ENCODE results near the gene CNTFR.

Gene CNTFR

GRCh38 chr9:34630402-34631154, 41.1 kb upstream of the CNTFR start:
- Histone ChIP-seq H3K4me3 (ENCODE audit: low read depth, low read length) (no peak overlapping the region), H3K27me3 (ENCODE audit: control insufficient read depth, insufficient read depth, low read length) (no peaks in the 10 kb centered on the region), H3K27ac (no peak overlapping the region), H3K79me2 (no peaks in the 10 kb centered on the region), H3K4me2 (ENCODE audit: low read length) (no peak overlapping the region), H2AFZ (no peak overlapping the region), H3K9me3 (ENCODE audit: control insufficient read depth, low read length) (no peaks in the 10 kb centered on the region), H3K36me3 (ENCODE audit: control insufficient read depth, insufficient read depth, low read length) (no peaks in the 10 kb centered on the region), H3K9ac (no peak overlapping the region), H3K4me1 (peaks cover 3% of the 10 kb centered on the region)
- no peak for TF ChIP-seq CTCF (IDR thresholded peaks at IDR 0.05)

GRCh38 chr9:34629491-34629808, 39.9 kb upstream of the CNTFR start:
- H3K9me3 ChIP-seq (ENCODE audit: control insufficient read depth, low read length) = no peaks in the 10 kb centered on the region
- H3K36me3 ChIP-seq (ENCODE audit: control insufficient read depth, insufficient read depth, low read length) = no peaks in the 10 kb centered on the region
- no peaks in the 10 kb centered on the region for H3K27me3 ChIP-seq (ENCODE audit: control insufficient read depth, insufficient read depth, low read length)
- H3K27ac ChIP-seq = no peak overlapping the region
- no peak overlapping the region for H3K9ac ChIP-seq
- peak overlapping the region; percentile 35 for H3K4me3 ChIP-seq (ENCODE audit: low read depth, low read length)
- peak overlapping the region; percentile 77 for H3K4me2 ChIP-seq (ENCODE audit: low read length)
- H3K79me2 ChIP-seq = no peaks in the 10 kb centered on the region
- no peak overlapping the region for H2AFZ ChIP-seq
- H3K4me1 ChIP-seq = peaks cover 3% of the 10 kb centered on the region
- TF ChIP-seq CTCF (IDR thresholded peaks at IDR 0.05) = no peak

- Histone ChIP-seq H3K4me1 (peaks cover 3% of the 10 kb centered on the region), H3K4me2 (ENCODE audit: low read length) (peak within 1 kb of the TSS; percentile 77), H3K9ac (no peak within 1 kb of the TSS), H3K27ac (no peak within 1 kb of the TSS), H3K9me3 (ENCODE audit: control insufficient read depth, low read length) (no peaks in the 10 kb centered on the region), H3K4me3 (ENCODE audit: low read depth, low read length) (peak within 1 kb of the TSS; percentile 35), H2AFZ (peak within 1 kb of the TSS; percentile 64), H3K27me3 (ENCODE audit: control insufficient read depth, insufficient read depth, low read length) (no peaks in the 10 kb centered on the region), H3K36me3 (ENCODE audit: control insufficient read depth, insufficient read depth, low read length) (no peaks in the 10 kb centered on the region), H3K79me2 (no peaks in the 10 kb centered on the region)
- TF ChIP-seq CTCF (IDR thresholded peaks at IDR 0.05) = no peak
Measured at GRCh38 chr9:34628656-34629490, 39.3 kb upstream of the CNTFR start, which contains the start of gene ARID3C. Gene ARID3C (minus strand): TSS chr9:34629066. CDS start chr9:34628014, 1,052 bp downstream.

- no peaks in the 10 kb centered on the region for H3K79me2 ChIP-seq
- H3K9me3 ChIP-seq (ENCODE audit: control insufficient read depth, low read length) = no peaks in the 10 kb centered on the region
- H3K27me3 ChIP-seq (ENCODE audit: control insufficient read depth, insufficient read depth, low read length) = no peaks in the 10 kb centered on the region
- peak overlapping the region; percentile 64 for H2AFZ ChIP-seq
- no peaks in the 10 kb centered on the region for H3K36me3 ChIP-seq (ENCODE audit: control insufficient read depth, insufficient read depth, low read length)
- peaks cover 3% of the 10 kb centered on the region for H3K4me1 ChIP-seq
- no peak overlapping the region for H3K9ac ChIP-seq
- TF ChIP-seq CTCF (IDR thresholded peaks at IDR 0.05) = no peak
- no peak overlapping the region for H3K27ac ChIP-seq
- peak overlapping the region; percentile 35 for H3K4me3 ChIP-seq (ENCODE audit: low read depth, low read length)
- H3K4me2 ChIP-seq (ENCODE audit: low read length) = peak overlapping the region; percentile 77
Measured at GRCh38 chr9:34627716-34628655, 38.5 kb upstream of the CNTFR start.

Measured in parathyroid adenoma (tissue), 2 donors.